Coronary artery (tissue), 2 donors: Measurements from ENCODE around the gene AMIGO2.
"Not testable (repeated sequence)": the region's sequence is repeated elsewhere in the genome, so short reads cannot be mapped to it uniquely, and the experiment has no call there.

Experiments used
- DNase-seq: peaks from one replicate; pipeline ENCODE4 v3.0.0-alpha.2; 2017; ENCODE audit warnings: low spot score
- H3K27ac ChIP-seq, 2 donors: fragments of 200-600 bp; sonication (generic); one replicate each; pipeline ENCODE4 v1.5.1; 2016 to 2019
- H3K4me3 ChIP-seq: fragments of 200-600 bp; sonication (generic); 2 replicates; pipeline ENCODE4 v1.5.1; 2016; ENCODE audit warnings: mild to moderate bottlenecking, moderate library complexity
- CTCF ChIP-seq: fragments of 200-600 bp; sonication (generic); IDR thresholded peaks from one replicate; pipeline ENCODE4 v1.5.1; 2019; ENCODE audit warnings: antibody characterized with exemption

AMIGO2 gene

GRCh38 chr12:47066278-47067025 is 13.3 kb downstream of the AMIGO2 start:
- Histone ChIP-seq H3K27ac (peak overlapping the region; percentile 68 to 79), H3K4me3 (no peak overlapping the region)
- TF ChIP-seq CTCF = no peak
- no peak for DNase-seq

GRCh38 chr12:47065546-47065945 is 14.2 kb downstream of the AMIGO2 start:
- Histone ChIP-seq H3K4me3 (no peak overlapping the region), H3K27ac (peak overlapping the region; percentile 20 to 68)
- TF ChIP-seq CTCF = no peak
- no peak for DNase-seq

GRCh38 chr12:47058640-47059039 is 21.1 kb downstream of the AMIGO2 start:
- H3K27ac ChIP-seq, H3K4me3 ChIP-seq, DNase-seq: not testable (repeated sequence)

GRCh38 chr12:47056944-47057343 is 22.8 kb downstream of the AMIGO2 start:
- H3K27ac ChIP-seq, H3K4me3 ChIP-seq, DNase-seq: not testable (repeated sequence)

GRCh38 chr12:47055856-47056255 is 23.9 kb downstream of the AMIGO2 start:
- not testable (repeated sequence) for DNase-seq, H3K4me3 ChIP-seq, H3K27ac ChIP-seq

- TF ChIP-seq CTCF = no peak
- no peak for DNase-seq
- H3K4me3 ChIP-seq = no peak overlapping the region
- H3K27ac ChIP-seq = no peak overlapping the region
Observed at GRCh38 chr12:47054659-47055058, 25.1 kb downstream of the AMIGO2 start.

GRCh38 chr12:47053961-47054360 is 25.8 kb downstream of the AMIGO2 start:
- H3K4me3 ChIP-seq = no peak overlapping the region
- no peak for DNase-seq
- no peak for TF ChIP-seq CTCF
- no peak overlapping the region for H3K27ac ChIP-seq

GRCh38 chr12:47052274-47052673 is 27.5 kb downstream of the AMIGO2 start:
- H3K4me3 ChIP-seq = no peak overlapping the region
- no peak for DNase-seq
- TF ChIP-seq CTCF = no peak

GRCh38 chr12:47051291-47051690 is 28.5 kb downstream of the AMIGO2 start:
- not testable (repeated sequence) for H3K27ac ChIP-seq, H3K4me3 ChIP-seq, DNase-seq

More at GRCh38 chr12:47052274-47052673, 27.5 kb downstream of the AMIGO2 start:
- no peak overlapping the region for H3K27ac ChIP-seq
